Measurements from ENCODE around the gene CPS1. TPM values are rescaled to one million over a fixed set of nuclear protein-coding genes. Genes with fewer than 3 reads are reported as not detected.

CPS1 gene
- total and polyA plus RNA-seq, 2 experiments from 2014 or later, result 5.5 to 11.0 TPM

GRCh38 chr2:210541290-210541902, 15.0 kb upstream of the CPS1 start (continued):
- TF ChIP-seq ZNF462 (CRISPR knock-in tag; IDR thresholded peaks at IDR 0.05) (no peak), ZNF114 (CRISPR knock-in tag; IDR thresholded peaks at IDR 0.05) (no peak), STAT1 (IDR thresholded peaks at IDR 0.05; ENCODE audit: unreplicated experiment) (no peak), EZH2 (IDR thresholded peaks at IDR 0.05; ENCODE audit: low read depth, unreplicated experiment) (no peak), ZNF331 (CRISPR knock-in tag; IDR thresholded peaks at IDR 0.05; ENCODE audit: low read depth) (no peak)

GRCh38 chr2:210544007-210544590, 12.3 kb upstream of the CPS1 start:
- Histone ChIP-seq H4K20me1 (replicated peaks; ENCODE audit: insufficient read depth) (no peaks in the 10 kb centered on the region), H2AFZ (no peak overlapping the region), H3K4me1 (ENCODE audit: insufficient read depth) (peaks cover 21% of the 10 kb centered on the region; the same call in 1 of the 2 replicates), H3K4me2 (no peak overlapping the region), H3K9me2 (ENCODE audit: insufficient read depth) (no peaks in the 10 kb centered on the region; the same call in 1 of the 2 replicates), H3F3A (replicated peaks; ENCODE audit: low read depth) (no peaks in the 10 kb centered on the region), H3K36me3 (ENCODE audit: insufficient read depth) (no peaks in the 10 kb centered on the region), H3K79me2 (replicated peaks; ENCODE audit: insufficient read depth) (no peaks in the 10 kb centered on the region), H3K27ac (ENCODE audit: low read depth) (no peak overlapping the region), H3K27me3 (ENCODE audit: insufficient read depth) (no peaks in the 10 kb centered on the region), H3K4me3 (no peak overlapping the region)
- Mint-ChIP-seq H3K4me3 (no peak overlapping the region), H3K27me3 (ENCODE audit: insufficient read depth, low read depth, poor library complexity) (no peaks in the 10 kb centered on the region), H3K4me1 (peaks cover 31% of the 10 kb centered on the region), H3K27ac (no peak overlapping the region), H3K36me3 (ENCODE audit: low read depth) (no peaks in the 10 kb centered on the region), H3K9me3 (no peaks in the 10 kb centered on the region)
- ATAC-seq, result no peak
- DNase-seq (ENCODE audit: low spot score), result no peak
- TF ChIP-seq EZH2 (IDR thresholded peaks at IDR 0.05; ENCODE audit: low read depth, unreplicated experiment) (no peak), STAT1 (IDR thresholded peaks at IDR 0.05; ENCODE audit: unreplicated experiment) (no peak), JUNB (IDR thresholded peaks at IDR 0.05; ENCODE audit: unreplicated experiment) (no peak), ZNF331 (CRISPR knock-in tag; IDR thresholded peaks at IDR 0.05; ENCODE audit: low read depth) (no peak), CREB1 (CRISPR knock-in tag; IDR thresholded peaks at IDR 0.05; ENCODE audit: low read depth) (no peak), POLR2AphosphoS5 (IDR thresholded peaks at IDR 0.05; ENCODE audit: low read depth) (no peak), NANOG (IDR thresholded peaks at IDR 0.05; ENCODE audit: borderline replicate concordance) (no peak), REST (IDR thresholded peaks at IDR 0.05; ENCODE audit: unreplicated experiment) (no peak), EZH2phosphoT487 (IDR thresholded peaks at IDR 0.05; ENCODE audit: unreplicated experiment) (no peak), ETS1 (IDR thresholded peaks at IDR 0.05) (no peak)
